SK-N-MC (cell line): ENCODE measurements around the gene PARD3B.
"Not testable (repeated sequence)": the region's sequence is repeated elsewhere in the genome, so short reads cannot be mapped to it uniquely, and the experiment has no call there.

Source experiments
- EZH2 ChIP-seq: fragments of 200-600 bp; sonication (generic); IDR thresholded peaks from one replicate; pipeline ENCODE4 v1.6.1; 2017; ENCODE audit warnings: antibody characterized with exemption
- POLR2AphosphoS5 ChIP-seq: IDR thresholded peaks from 2 replicates; pipeline ENCODE4 v1.6.1; 2012; ENCODE audit warnings: mild to moderate bottlenecking, low read depth, low read length, borderline replicate concordance

DNA sequence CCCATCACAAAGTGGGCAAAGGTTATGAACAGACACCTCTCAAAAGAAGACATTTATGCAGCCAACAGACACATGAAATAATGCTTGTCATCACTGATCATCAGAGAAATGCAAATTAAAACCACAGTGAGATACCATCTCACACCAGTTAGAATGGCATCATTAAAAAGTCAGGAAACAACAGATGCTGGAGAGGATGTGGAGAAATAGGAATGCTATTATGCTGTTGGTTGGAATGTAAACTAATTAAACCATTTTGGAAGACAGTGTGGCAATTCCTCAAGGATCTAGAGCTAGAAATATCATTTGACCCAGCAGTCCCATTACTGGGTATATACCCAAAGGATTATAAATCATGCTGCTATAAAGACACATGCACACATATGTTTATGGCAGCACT lies 14.1 kb downstream of the PARD3B start:
- not testable (repeated sequence) for TF ChIP-seq EZH2, POLR2AphosphoS5
